Stimulated activated CD4-positive, alpha-beta T cell treated with anti-CD3 and anti-CD28 coated beads, Interleukin-1b, Interleukin-23, amount 100 ng/mL, for 48 hours (primary cell): ENCODE results near the gene DIAPH1.

ENCODE experiments used
- DNase-seq: peaks from one replicate; pipeline ENCODE4 v3.0.0-alpha.2; 2020

DIAPH1 gene

DNA sequence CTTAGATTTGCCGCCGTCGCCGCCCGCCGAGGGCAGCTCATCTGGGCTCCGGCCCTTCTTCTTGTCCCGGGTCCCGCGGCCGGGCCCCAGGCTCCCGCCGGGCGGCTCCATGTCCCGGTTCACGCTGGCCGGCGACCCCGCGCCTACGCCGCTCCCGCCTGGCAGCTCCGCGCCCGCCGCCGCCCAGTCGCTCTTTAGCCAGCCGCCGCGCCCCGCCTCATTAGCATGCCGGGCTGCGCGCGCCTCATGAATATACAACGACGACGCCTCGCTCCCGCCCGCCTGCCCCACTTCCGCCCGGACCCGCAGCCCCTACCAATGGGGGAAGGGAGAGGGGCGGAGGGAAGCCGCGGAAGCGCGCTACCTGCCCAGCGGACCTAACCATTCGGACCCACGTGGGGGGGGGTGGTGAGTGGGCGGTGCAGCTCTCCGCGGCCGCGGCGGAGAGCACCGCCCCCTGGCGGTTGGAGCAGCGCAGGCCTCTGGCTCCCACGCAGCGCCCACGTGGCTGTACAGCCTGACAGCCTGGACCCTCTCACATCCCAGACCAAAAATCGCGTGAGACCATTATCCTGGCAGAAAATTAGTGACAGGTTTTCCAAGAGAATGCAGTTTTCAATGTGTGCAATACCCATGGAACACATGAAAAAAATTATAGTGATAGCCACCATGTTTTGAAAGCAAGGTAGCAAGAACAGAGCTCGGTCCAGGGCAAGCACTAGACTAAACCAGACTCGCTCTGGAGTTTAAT is at the start of gene DIAPH1:
DIAPH1 (minus strand) TSS at position 197 of the 751 bp plus-strand sequence; CDS start at position 111, 86 bp downstream.
- peak; percentile 98 for DNase-seq

DNA sequence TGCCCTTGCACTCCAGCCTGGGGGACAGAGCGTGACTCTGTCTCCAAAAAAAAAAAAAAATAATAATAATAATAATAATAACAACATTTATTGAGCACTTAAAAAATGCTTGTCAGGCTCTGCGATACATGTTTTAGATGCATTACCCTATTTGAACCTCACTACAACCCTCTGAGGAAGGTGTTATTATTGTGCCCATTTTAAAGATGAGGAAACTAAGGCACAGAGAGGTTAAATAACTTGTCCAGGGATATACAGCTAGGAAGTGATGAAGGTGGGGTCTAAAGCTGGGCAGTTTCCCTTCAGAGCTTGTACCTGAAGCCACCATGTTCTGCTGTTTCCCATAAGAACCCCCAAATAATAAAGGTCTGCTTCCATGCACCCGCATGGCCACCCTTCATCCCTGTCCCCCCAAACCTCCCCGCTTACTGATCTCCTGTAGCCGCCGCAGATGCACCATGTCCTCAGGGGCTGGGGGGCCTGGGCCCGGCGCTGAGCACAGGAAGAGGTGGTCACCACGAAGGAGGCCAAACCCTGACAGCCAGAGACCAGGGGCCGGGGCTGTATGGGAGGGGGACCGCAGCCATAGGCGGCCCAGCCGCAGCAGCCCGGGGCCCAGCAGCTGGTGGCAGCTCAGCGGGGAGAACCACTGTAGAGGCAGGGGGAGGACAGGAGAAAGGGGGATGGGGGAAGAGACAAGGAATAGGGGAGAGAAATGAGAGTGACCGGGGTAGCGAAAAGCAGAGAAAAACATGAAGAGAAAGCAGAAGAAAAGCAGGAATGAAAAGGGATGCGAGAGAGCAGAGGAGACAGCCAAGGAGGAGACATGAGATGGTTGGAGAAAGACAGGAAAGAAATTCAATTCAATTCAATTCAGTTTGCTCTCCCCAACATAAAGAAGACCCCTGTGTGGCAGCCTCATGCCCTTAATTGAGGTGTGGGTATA is 47.5 kb upstream of the DIAPH1 start:
- DNase-seq, result no peak

DNA sequence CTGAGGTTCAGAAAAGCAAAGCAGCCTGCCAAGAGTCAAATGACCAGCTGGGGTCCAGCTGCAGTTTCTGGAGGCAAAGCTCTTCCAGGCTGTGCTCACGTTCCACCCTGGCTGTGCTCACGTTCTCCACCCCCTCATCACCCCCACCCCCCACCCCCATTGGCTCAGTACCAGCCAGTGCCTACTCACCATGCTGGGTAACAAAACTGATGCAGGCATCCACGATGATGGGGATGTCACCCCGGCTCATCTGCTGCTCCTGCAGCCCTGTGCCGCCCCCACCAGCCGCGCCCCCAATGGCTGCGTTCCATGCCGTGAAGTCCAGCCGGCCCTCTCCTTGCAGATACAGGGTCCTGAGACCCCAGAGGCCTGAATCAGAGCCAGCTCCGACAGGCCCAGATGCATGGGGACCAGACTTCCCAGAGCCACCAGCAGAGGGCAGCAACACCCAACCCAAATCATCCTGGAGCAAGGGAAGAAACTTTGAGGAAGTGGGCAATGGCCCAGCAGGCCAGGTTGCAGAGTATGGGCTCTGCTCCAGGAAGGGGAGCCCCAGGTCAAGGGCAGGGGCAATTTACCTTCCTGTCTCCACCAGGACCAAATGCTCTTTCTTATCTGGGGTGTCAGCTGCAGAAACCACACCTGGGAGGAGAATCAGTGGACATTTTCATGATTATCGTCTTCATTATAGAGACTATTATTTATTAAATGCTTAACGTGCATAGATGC is 46.1 kb upstream of the DIAPH1 start:
- peak; percentile 72 for DNase-seq

DNA sequence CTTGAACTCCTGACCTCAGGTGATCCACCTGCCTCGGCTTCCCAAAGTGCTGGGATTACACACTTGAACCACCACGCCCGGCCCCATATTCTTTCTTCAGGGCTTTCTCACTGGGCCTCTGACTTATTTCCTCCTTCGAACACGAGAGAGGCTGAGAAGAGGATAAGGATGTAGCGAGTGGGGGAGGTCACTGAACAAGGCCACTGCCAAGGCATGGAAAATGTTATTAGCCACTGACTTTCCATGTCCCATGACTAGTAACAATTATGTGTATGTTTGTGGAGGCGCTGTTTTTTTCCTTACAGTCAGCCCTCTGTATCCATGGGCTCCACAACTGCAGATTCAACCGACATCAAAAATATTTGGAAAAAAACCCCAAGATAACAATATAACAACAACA is 44.7 kb upstream of the DIAPH1 start:
- DNase-seq, result no peak

DNA sequence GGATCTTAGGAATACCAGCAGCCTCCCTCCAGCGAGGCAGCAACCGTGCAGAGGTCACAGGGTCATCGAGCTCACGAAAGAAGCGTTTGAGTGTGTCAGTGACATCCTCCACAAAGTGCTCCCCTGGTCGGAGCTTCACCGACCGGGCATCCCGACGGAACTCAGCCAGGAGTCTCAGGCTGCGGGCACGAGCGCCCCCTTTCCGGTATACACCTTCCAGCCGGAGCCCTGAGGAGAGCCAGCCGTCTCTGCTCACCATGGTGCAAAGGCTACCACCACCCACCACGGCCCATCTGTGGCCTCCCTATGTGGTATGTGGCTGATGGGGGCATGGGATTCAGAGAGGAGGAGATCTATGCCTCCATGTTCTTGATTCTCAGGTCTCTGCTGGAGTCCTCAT is 43.2 kb upstream of the DIAPH1 start:
- DNase-seq, result no peak

DNA sequence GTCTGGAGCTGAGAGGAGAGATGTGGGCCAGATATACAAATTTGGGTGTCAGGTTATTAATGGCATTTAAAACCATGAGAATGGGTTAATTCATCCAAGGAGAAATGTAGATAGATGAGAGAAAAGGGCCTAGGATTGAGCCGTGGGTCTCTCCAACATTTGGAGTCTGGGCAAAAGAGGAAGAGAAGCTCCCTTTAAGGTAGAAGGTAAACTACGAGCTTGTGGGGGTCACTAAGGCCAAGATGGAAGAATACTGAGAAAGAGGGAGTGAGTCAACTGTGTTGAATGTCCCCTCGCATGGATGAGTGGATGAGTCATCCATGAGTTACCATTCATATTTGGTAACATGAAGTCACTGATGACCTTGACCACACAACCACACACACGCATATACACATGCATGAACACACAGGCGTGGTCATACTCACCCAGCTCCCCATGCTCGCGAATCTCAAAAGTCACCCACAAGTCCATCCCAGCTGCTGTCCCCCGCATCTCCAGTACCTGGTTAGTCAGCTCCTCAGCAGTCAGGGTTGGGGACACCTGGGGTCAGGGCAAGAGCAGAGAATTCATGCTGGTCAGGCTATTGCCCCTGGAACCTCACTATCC is 39.2 kb upstream of the DIAPH1 start:
- no peak for DNase-seq

DNA sequence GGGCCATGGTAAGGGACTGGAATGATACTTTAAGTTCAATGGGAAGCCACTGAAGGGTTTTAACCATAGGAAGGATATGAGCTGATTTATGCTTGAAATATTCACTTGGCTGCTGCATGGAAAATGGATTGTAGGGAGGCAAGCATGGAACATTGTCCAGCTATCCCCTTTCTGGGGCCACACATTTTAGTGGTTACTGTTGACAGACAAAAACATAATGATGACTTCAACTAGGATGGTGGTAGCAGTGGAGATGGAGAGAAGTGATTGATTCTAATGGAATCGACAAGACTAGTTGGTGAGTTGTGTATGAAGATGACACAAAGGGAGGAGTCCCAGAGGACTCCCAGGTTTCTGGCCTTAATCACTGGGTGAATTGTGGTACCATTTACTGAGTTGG is 38.6 kb upstream of the DIAPH1 start:
- DNase-seq, result no peak

DNA sequence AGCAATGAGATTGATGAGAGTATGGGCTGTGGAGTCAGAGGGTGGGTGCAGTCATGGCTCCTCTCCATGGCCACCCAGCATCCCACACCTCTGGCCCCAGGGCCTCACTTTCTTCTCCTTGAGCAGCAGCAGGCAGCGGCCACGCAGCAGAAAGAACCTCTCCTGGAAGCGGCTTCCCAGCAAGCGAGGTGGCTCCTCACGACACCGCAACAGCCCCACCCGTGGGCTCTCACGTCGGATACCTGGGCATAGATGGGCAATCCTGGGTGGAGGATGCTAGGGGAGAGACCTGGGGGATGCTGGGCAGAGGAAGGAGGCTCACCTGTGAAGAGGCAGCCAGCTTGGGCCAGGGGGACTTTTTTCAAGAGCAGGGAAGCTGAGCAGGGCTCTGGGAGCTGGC is 37.6 kb upstream of the DIAPH1 start:
- DNase-seq, result no peak

DNA sequence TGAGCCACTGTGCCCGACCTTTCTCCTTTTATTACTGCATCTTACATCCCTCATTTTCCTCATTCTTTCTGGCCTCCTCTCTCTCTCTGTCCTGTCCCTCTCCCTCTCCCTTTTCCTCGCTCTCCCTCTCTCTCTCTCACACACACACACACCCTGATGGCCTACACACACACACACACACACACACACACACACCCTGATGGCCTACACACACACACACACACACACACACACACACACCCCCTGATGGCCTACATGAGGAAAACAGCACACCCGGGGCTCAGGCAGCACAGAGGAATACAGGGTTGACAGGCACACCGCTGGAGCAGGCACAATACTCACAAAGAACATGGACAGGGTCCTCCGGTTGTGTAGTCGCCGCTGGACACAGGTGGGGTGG is 36.2 kb upstream of the DIAPH1 start:
- no peak for DNase-seq

DNA sequence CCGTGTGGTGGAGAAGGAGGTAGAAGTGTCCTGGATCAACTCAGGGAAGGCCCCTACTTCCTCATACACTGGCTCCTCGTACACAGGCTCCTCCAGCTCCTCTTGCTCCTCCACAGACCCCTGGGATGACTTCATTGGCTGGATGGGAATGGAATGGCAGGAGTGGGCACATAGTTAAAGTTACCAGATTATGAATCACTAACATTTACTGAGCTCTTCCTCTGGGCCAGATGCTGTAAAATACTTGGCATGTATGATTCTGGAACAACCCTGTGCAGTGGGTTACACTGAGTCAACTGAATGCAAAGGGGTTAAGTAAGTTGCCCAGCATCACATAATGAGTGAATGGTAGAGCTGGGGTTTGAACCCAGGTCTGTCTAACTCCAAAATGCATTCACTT is 35.5 kb upstream of the DIAPH1 start:
- no peak for DNase-seq

DNA sequence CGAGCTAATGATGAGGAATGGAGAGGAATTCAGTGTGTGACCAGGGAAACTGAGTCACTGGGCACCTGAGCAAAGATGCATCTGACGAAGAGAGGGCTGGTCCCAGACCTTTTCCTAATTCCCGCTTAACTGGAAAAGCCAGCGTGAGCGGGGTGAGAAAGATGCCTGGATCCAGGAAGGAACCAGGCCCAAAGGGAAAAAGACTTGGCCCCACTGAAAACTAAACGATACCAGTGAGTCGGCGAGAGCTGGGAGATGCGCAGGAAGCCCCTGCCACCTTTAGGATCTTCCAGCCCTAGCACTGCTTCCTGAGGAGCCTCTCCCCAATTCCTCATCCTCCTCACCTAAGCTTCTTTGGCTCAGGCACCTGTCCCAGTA is 32.9 kb upstream of the DIAPH1 start:
- no peak for DNase-seq

DNA sequence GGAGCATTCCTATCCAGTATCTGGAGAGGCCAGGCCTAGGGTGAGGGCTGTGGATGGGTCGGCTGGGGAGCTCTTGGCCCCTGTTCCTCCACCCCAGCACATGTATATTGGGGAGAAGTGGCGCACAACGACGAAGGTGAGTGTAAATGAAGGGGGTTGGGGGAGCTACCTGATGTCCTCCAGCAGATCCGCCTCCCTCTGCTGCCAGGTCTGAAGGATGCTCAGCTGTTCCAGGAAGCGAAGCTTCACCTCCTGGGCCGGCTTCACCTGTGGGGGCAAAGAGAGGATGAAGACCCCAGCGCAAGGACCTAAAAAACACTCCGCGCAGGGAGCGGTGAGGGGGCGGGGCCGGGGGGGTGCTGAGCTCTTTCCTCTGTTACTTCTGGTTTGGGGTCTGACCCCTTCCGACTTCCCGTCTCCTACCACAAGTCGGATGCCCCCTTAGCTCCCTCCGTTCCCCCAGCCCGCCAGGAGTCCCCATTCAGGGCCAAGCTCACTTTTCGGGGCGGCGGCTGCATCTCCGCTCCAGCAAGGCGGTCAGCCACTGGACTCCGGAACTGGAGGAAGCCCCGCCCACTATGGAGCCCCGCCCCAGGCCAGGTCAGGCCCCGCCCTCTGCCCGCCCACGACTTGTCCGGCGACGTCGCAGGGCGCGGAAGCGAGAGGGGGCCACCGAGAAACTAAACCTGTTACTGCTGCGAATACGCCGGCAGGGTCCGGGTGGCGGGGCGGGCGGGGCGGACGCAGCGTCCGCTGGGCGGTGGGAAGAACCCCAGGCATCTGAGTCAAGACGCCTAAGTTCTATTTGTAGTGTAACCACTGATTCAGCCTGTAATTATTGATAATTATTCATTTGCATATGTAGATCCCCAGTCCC is 32.3 kb upstream of the DIAPH1 start, which contains the start of gene FCHSD1:
FCHSD1 (minus strand) TSS at position 568 of the 877 bp plus-strand sequence; CDS start at position 518, 50 bp downstream.
- DNase-seq, result peak; percentile 81

DNA sequence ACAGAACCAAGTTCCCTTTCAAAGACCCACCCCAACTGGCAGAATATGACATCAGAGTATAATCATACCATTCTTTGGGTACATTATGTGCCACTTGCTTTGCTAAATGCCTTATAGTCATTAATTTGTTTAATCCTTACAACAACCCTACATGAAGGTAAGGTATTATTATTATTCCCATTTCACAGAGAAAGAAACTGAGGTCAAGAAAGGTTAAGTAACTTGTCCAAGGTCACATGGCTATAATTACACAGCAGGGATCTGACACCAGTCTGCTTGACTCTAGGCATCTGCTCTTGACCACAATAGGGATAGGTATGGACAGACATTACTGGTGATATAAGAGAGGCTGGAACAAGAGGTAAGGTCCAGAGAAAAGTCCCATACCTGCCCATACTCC is 31.2 kb upstream of the DIAPH1 start:
- DNase-seq, result no peak

DNA sequence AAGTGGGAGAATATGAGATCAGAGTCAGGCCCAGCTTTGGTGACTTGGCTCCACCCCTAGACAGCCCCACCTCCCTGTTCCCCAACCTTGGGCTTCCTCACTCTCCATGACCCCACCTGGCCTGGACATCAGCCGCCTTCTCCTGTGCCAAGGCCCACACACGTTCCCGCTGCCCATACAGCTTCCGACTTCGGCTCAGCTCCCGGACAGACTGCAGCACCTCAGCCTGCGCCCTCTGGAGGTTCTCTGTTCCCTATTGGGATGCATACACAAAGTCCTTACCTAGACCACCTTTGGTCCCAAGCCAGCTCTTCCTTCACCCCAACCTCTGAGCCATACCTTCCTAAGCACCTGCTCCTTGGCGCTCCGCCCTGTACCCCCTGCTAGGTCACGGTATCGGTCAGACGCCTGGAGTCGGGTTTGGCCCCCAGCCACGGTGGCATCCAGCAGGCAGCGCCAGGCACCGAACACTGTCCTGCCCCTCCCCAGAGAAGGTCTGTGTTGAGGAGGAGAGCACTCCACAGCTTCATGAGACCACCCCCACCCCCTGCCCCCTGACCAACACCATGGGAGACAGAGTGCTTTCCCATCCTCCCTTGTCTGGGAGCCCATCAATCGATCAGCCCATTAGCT is 30.4 kb upstream of the DIAPH1 start:
- no peak for DNase-seq

DNA sequence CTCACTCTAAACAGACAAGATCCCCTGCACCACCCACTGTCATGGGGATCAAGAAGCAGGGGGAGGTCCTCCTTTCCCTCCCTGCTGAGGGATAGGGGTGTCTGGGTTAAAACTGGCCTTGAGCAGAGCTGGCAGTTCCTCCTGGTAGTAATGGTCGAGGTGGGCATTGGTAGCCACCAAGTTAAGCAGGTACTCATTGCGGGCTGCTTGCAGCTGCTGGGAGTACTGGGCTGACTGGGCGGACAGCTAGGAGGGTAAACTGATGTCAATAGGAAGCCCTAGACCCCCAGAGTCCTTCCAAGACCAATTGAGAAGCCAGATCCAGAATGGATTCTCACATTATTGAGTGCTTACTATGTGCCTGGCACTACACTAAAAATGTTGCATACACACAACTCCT is 29.1 kb upstream of the DIAPH1 start:
- DNase-seq, result no peak

DNA sequence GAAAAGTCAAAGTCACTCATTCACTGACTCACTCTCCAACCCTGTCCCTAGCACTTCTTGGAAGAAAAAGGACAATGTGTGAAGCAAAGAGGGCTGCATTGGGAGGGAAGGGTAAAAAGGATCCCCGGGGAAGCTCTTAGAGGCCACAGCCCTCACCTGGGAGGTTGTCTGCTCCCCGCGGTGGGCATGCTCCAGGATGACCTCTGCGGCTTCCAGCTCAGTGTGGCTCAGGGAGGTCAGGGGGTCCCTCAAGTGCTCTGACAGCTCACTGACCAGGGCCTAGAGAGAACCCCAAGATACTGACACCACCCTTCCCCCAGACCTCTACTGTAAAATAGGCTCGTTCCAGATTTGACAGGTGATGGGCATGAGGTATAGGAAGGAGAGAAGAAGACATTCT is 28.4 kb upstream of the DIAPH1 start:
- no peak for DNase-seq

DNA sequence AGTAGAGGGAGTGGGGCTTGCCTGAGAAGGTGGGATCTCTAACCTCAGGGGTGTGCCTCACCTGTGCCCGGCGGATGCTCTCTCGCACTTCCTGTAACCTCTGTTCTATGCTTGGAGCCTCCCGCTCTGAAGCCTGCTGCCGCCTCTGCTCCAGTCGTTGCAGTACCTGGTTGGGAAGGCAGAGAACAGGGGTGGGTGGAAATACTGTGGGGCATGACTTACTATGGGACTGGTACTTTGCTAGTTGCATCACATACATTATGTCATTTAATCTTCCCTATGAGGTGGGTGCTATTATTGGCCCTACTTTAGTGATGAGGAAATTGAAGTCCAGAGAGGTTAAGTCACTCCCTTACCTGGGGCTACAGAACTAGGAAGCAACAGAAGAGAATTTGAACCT is 27.2 kb upstream of the DIAPH1 start:
- no peak for DNase-seq

DNA sequence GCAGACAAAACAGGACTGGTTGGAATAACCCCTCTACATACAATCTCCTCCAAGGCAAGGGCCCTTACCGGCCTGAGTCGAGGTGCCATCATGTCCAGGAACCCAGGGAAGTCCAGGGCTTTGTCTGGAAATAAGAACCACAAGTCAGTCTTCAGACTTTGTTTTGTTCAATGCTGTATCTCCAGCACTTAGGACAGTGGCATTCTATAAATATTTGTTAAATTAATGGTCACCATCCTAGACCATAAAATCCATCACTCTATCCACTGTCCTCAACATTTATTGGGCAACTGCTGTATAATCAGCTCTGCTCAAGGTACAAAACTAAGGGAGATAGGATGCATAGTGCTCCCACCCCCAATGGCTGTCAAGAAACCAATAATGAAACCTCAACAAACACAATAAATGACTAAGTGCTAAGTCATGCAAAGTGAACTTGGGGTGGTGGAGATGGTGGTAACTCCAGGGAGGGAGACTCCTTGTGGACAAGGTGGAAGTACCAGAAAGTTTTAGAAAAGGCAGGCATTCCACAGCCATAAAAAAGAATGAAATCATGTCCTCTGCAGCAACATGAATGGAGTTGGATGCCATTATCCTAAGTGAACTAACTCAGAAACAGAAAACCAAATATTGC is 23.0 kb upstream of the DIAPH1 start:
- no peak for DNase-seq

DNA sequence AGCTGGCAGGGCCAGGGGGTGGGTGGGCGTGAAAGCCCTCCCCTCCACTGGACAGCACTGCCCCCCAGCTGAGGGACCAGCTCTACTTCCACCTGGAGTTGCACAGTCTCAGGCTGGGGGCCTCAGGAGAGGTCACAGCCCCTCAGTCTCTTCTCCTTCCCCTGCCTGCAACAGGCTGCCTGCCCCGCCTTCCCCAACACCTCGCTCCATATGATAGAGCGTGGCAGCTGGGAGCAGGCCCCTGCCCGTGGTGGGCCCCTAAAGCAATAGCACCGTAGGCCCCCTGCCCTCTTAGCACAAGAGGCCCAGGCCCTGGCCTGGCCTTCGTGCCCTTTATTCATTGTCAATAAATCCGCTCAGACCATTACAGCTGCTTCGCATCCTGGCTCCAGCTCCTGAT is 21.9 kb upstream of the DIAPH1 start:
- DNase-seq, result no peak

DNA sequence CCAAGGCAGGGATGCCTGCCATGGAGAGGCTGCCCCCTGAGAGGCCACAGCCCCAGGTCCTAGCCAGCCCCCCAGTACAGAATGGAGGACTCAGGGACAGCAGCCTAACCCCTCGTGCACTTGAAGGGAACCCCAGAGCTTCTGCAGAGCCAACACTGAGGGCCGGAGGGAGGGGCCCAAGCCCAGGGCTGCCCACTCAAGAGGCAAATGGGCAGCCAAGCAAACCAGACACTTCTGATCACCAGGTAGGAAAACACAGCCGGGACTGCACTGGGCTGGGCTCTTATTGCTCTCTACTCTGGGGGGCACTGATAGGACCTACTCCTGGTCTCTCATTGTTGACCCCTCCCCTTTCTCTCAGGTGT is 21.2 kb upstream of the DIAPH1 start:
- no peak for DNase-seq
